ENCODE measurements around the gene ZPLD1.

The ZPLD1 gene

GRCh38 chr3:102526865-102527264, 92.0 kb downstream of the ZPLD1 start:
- no peak for DNase-seq (ENCODE audit: low read depth in 3 of 3)

GRCh38 chr3:102528727-102529126, 93.9 kb downstream of the ZPLD1 start:
- no peak for DNase-seq (ENCODE audit: low read depth in 3 of 3)

Data from stimulated activated CD4-positive, alpha-beta T cell treated with anti-CD3 and anti-CD28 coated beads, TNF-alpha, amount 100 ng/mL, for 24 hours (primary cell).